NAMALWA (cell line): ENCODE measurements around the gene PROCA1.
"Not testable (repeated sequence)": the region's sequence is repeated elsewhere in the genome, so short reads cannot be mapped to it uniquely, and the experiment has no call there.

Experiments used
- DNase-seq: peaks from one replicate; pipeline ENCODE4 v3.0.0-alpha.2; 2015; ENCODE audit warnings: low spot score

Gene PROCA1

GRCh38 chr17:28744104-28744971 lies 32.6 kb upstream of the PROCA1 start:
- peak; percentile 65 for DNase-seq

- DNase-seq: peak; percentile 92
These were observed 31.8 kb upstream of the PROCA1 start, which contains the start of gene TRAF4 for GRCh38 chr17:28743243-28744103. Gene TRAF4, plus strand, starts transcription at chr17:28744011. Its CDS starts 102 bp downstream, at chr17:28744113.

- peak; percentile 92 for DNase-seq
These were observed 30.0 kb upstream of the PROCA1 start for GRCh38 chr17:28741358-28742349.

- no peak for DNase-seq
These were observed 29.0 kb upstream of the PROCA1 start for GRCh38 chr17:28740406-28741357.

GRCh38 chr17:28738680-28739384 lies 27.1 kb upstream of the PROCA1 start:
- peak; percentile 87 for DNase-seq

- DNase-seq: peak; percentile 93
These were observed 26.3 kb upstream of the PROCA1 start for GRCh38 chr17:28737770-28738679.

- DNase-seq: no peak
These were observed 25.6 kb upstream of the PROCA1 start for GRCh38 chr17:28737316-28737715.

- DNase-seq: not testable (repeated sequence)
These were observed 24.5 kb upstream of the PROCA1 start for GRCh38 chr17:28735913-28736769.

- DNase-seq: no peak
These were observed 23.6 kb upstream of the PROCA1 start for GRCh38 chr17:28735242-28735722.

- no peak for DNase-seq
These were observed 23.1 kb upstream of the PROCA1 start for GRCh38 chr17:28734712-28735241.

- no peak for DNase-seq
These were observed 21.7 kb upstream of the PROCA1 start for GRCh38 chr17:28733346-28733745.

- DNase-seq: no peak
These were observed 18.3 kb upstream of the PROCA1 start for GRCh38 chr17:28729950-28730330.

GRCh38 chr17:28728364-28729200 lies 16.9 kb upstream of the PROCA1 start, which contains the start of gene NEK8:
Gene NEK8, plus strand, starts transcription at chr17:28728788. Its CDS starts 26 bp downstream, at chr17:28728814.
- DNase-seq: peak; percentile 96

- DNase-seq: peak; percentile 96
These were observed 15.2 kb upstream of the PROCA1 start for GRCh38 chr17:28726627-28727491.

- peak; percentile 87 for DNase-seq
These were observed 14.5 kb upstream of the PROCA1 start, which contains the start of gene TLCD1 for GRCh38 chr17:28726226-28726626. Gene TLCD1, minus strand, starts transcription at chr17:28726233. Its CDS starts 136 bp downstream, at chr17:28726097.
